K562 (cell line): Measurements from ENCODE around the gene CD248. TPM values are rescaled to one million over a fixed set of nuclear protein-coding genes. Genes with fewer than 3 reads are reported as not detected.

Experiments used
- ERF ChIP-seq: fragments of 450-650 bp; formaldehyde crosslinking; IDR thresholded peaks from 2 replicates; pipeline ENCODE4 v1.4.0; 2020; ENCODE audit warnings: mild to moderate bottlenecking, mixed read lengths
- GTF2F1 ChIP-seq: IDR thresholded peaks from 2 replicates; pipeline ENCODE4 v1.6.1; 2011; ENCODE audit warnings: low read depth, low read length, improper control_type of control experiment
- MAX ChIP-seq: sonication (generic); formaldehyde crosslinking; IDR thresholded peaks from 2 replicates; pipeline ENCODE4 v1.9.0; 2022; ENCODE audit warnings: mild to moderate bottlenecking, missing genetic modification reagents
- MTF1 ChIP-seq: fragments of 250-450 bp; sonication (Bioruptor Pico); IDR thresholded peaks from 2 replicates; pipeline ENCODE4 v1.9.0; 2021; ENCODE audit warnings: moderate library complexity, mild to moderate bottlenecking, inconsistent platforms, borderline replicate concordance
- RBFOX2 ChIP-seq: fragments of 200-400 bp; formaldehyde crosslinking; IDR thresholded peaks from 2 replicates; pipeline ENCODE4 v1.6.1; 2017; ENCODE audit warnings: low read depth, mild to moderate bottlenecking, low read length, moderate library complexity
- REST ChIP-seq, 2 experiments: fragments of 450-650 bp; formaldehyde crosslinking in 1 of 2; IDR thresholded peaks; 2 replicates each; pipeline versions ENCODE4 v1.4.0 to v1.6.1; 2014 to 2020; ENCODE audit warnings: mild to moderate bottlenecking in 2 of 2, borderline replicate concordance in 1 of 2, low read depth in 1 of 2
- SIN3A ChIP-seq, 2 experiments: fragments of 150-350 bp in 1 of 2; IDR thresholded peaks; 2 replicates each; pipeline ENCODE4 v1.6.1; 2011 to 2016; ENCODE audit warnings: borderline replicate concordance in 2 of 2, low read depth in 2 of 2, low read length in 2 of 2, mild to moderate bottlenecking in 2 of 2, moderate library complexity in 2 of 2; ENCODE audit not compliant: control insufficient read depth in 1 of 2
- SLC30A9 ChIP-seq: fragments of 250-450 bp; sonication (Bioruptor Pico); IDR thresholded peaks from 2 replicates; pipeline ENCODE4 v1.8.0; 2022; ENCODE audit warnings: mild to moderate bottlenecking, moderate library complexity
- SREBF2 ChIP-seq: sonication (generic); formaldehyde crosslinking; IDR thresholded peaks from 2 replicates; pipeline ENCODE4 v1.4.0; 2020; ENCODE audit warnings: mild to moderate bottlenecking, missing genetic modification reagents
- TAF7 ChIP-seq: fragments of 450-650 bp; IDR thresholded peaks from 2 replicates; pipeline ENCODE4 v1.6.1; 2016; ENCODE audit warnings: missing genetic modification characterization, missing compliant biosample characterization
- ZNF143 ChIP-seq: sonication (generic); formaldehyde crosslinking; IDR thresholded peaks from 2 replicates; pipeline ENCODE4 v1.9.0; 2022; ENCODE audit warnings: mild to moderate bottlenecking, missing genetic modification reagents
- ZNF239 ChIP-seq: fragments of 250-450 bp; sonication (Bioruptor Pico); IDR thresholded peaks from 2 replicates; pipeline ENCODE4 v1.4.0; 2020; ENCODE audit warnings: mild to moderate bottlenecking
- ZNF347 ChIP-seq: fragments of 450-650 bp; formaldehyde crosslinking; IDR thresholded peaks from 2 replicates; pipeline ENCODE4 v1.4.0; 2020; ENCODE audit warnings: low read depth, mild to moderate bottlenecking, moderate library complexity
- ZNF384 ChIP-seq: IDR thresholded peaks from 2 replicates; pipeline ENCODE4 v1.6.1; 2012; ENCODE audit warnings: low read depth, low read length, improper control_type of control experiment
- ZNF398 ChIP-seq: fragments of 250-450 bp; sonication (Bioruptor Pico); IDR thresholded peaks from 2 replicates; pipeline ENCODE4 v1.8.0; 2021; ENCODE audit warnings: moderate library complexity, mild to moderate bottlenecking, inconsistent platforms
- ZNF583 ChIP-seq: fragments of 250-450 bp; sonication (Bioruptor Pico); IDR thresholded peaks from 2 replicates; pipeline ENCODE4 v1.4.0; 2020
- ZNF717 ChIP-seq: fragments of 250-450 bp; sonication (Bioruptor Pico); IDR thresholded peaks from 2 replicates; pipeline ENCODE4 v1.5.0; 2021
- ZNF76 ChIP-seq: fragments of 250-450 bp; sonication (Bioruptor Pico); IDR thresholded peaks from 2 replicates; pipeline ENCODE4 v1.4.0; 2020; ENCODE audit warnings: mild to moderate bottlenecking, moderate library complexity, borderline replicate concordance
- polyA plus RNA-seq, 8 experiments: library from polyadenylated mRNA; depleted of rRNA in 4 of 8; stranded (reverse) in 5 of 8; unstranded in 3 of 8; fragments of >200 nt; fragmentation: Nextera tagmentation in 2 of 8; fragmentation: Illumina TruSeq in 1 of 8; extraction: Ambion mirVana in 2 of 8; extraction: Trizol in 1 of 8; gene quantifications; 2 replicates each; pipeline versions ENCODE4 v1.2.1 to v1.2.3, GENCODE V29; 2011 to 2014; ENCODE audit warnings: inconsistent platforms in 1 of 8, missing spikeins in 1 of 8
- total RNA-seq, 7 experiments: library from RNA; depleted of rRNA in 6 of 7; stranded (reverse); fragments of >200 nt in 6 of 7; fragmentation: Illumina TruSeq in 2 of 7; extraction: Trizol in 2 of 7; gene quantifications; 2 replicates each; pipeline versions ENCODE4 v1.2.1 to v1.2.3, GENCODE V29; 2011 to 2021; ENCODE audit warnings: low replicate concordance in 1 of 7

Gene CD248
- total and polyA plus RNA-seq, 9 of the 15 experiments (the other 6 are each of a cell fraction or from before 2014, with no cell fraction given), result 0.09 TPM; not detected in 8

- TF ChIP-seq REST (IDR thresholded peaks at IDR 0.05; ENCODE audit: borderline replicate concordance) (peak; percentile 91), REST (CRISPR knock-in tag; IDR thresholded peaks at IDR 0.05; ENCODE audit: low read depth) (peak; percentile 80; the same call in 1 of the 2 replicates), MTF1 (no peak), SLC30A9 (CRISPR knock-in tag) (no peak), SIN3A (IDR thresholded peaks at IDR 0.05; ENCODE audit: borderline replicate concordance in 2 of 2, control insufficient read depth in 1 of 2, low read depth in 2 of 2, low read length in 2 of 2) (no peak), ZNF143 (CRISPR knock-in tag) (no peak), ZNF384 (peak; percentile 21; the same call in 1 of the 2 replicates), MAX (CRISPR knock-in tag) (peak; percentile 99), ERF (no peak), TAF7 (tag) (no peak), ZNF398 (CRISPR knock-in tag) (no peak), ZNF239 (no peak), ZNF717 (no peak), ZNF583 (no peak), ZNF347 (CRISPR knock-in tag) (no peak), RBFOX2 (peak; percentile 62), SREBF2 (no peak), ZNF76 (CRISPR knock-in tag) (no peak), GTF2F1 (no peak)
Observed at GRCh38 chr11:66328302-66329144, 11.7 kb upstream of the CD248 start (continued).
